HCT116 (cell line): Measurements from ENCODE around the gene GCN1. TPM values are rescaled to one million over a fixed set of nuclear protein-coding genes. Genes with fewer than 3 reads are reported as not detected.

Experiments used
- ATAC-seq: fragments of 200-7000 bp; cut with Tn5 transposase; 2 replicates; pipeline ENCODE4 v1.9.1; 2020; ENCODE audit warnings: mild to moderate bottlenecking, moderate library complexity
- BruUV-seq: library from RNA; stranded (reverse); fragments of 400-500 nt; replicated peaks from 2 replicates; lab custom pipeline; 2021; lab: Mats Ljungman, UMichigan
- CTCF ChIA-PET: fragments of 300-600 bp; sonication (Branson Sonifier 250); formaldehyde crosslinking; loops from one replicate; lab custom pipeline; 2021; ENCODE audit warnings: antibody characterized with exemption; lab: Charles Lee
- POLR2A ChIA-PET: fragments of 300-600, 350-600 bp; sonication (Branson Sonifier 250); formaldehyde crosslinking; loops from one replicate; lab custom pipeline; 2021; ENCODE audit warnings: antibody characterized with exemption; lab: Charles Lee
- RAD21 ChIA-PET, 2 experiments: fragments of 300-600 bp; sonication (Branson Sonifier 250); formaldehyde crosslinking; loops; one replicate each; lab custom pipeline; 2023; ENCODE audit warnings: low total read pairs in 2 of 2; ENCODE audit not compliant: uncharacterized antibody in 2 of 2, unreplicated experiment in 2 of 2, low non-redundant PET in 1 of 2; lab: Charles Lee
- DNase-seq: peaks from one replicate; pipeline ENCODE4 v3.0.0-alpha.2; 2010; ENCODE audit warnings: low read depth, low spot score
- H2AFZ ChIP-seq: fragments of 200-600 bp; shearing (Covaris generic), sonication (generic); 2 replicates; pipeline ENCODE4 v1.6.1; 2017; ENCODE audit warnings: low read depth, mixed run types, mixed read lengths, antibody characterized with exemption, low read length; ENCODE audit not compliant: poor library complexity, severe bottlenecking
- H3K27ac ChIP-seq: 2 replicates; pipeline ENCODE4 v1.5.1; 2012; ENCODE audit warnings: low read depth, low read length
- H3K27me3 ChIP-seq: fragments of 200-600 bp; sonication (generic); 2 replicates; pipeline ENCODE4 v1.6.1; 2016; ENCODE audit warnings: mixed run types, low read length, mixed read lengths; ENCODE audit not compliant: insufficient read depth
- H3K36me3 ChIP-seq, 2 experiments: fragments of 200-500 bp in 1 of 2; fragments of 200-600 bp in 1 of 2; sonication (Bioruptor generic) in 1 of 2; sonication (generic) in 1 of 2; 2 replicates each; pipeline versions ENCODE4 v1.5.1 to v1.6.1; 2014 to 2016; ENCODE audit warnings: low read length in 2 of 2, inconsistent platforms in 1 of 2, mixed read lengths in 1 of 2, mixed run types in 1 of 2; ENCODE audit not compliant: insufficient read depth in 2 of 2, control insufficient read depth in 1 of 2
- H3K4me1 ChIP-seq, 2 experiments: fragments of 200-600 bp in 1 of 2; sonication (generic) in 1 of 2; 2 replicates each; pipeline versions ENCODE4 v1.5.1 to v1.6.1; 2012 to 2017; ENCODE audit warnings: low read length in 2 of 2, inconsistent platforms in 1 of 2, mild to moderate bottlenecking in 1 of 2, mixed read lengths in 1 of 2, mixed run types in 1 of 2, moderate library complexity in 1 of 2; ENCODE audit not compliant: insufficient read depth in 2 of 2, control insufficient read depth in 1 of 2
- H3K4me2 ChIP-seq: fragments of 200-600 bp; sonication (generic); 2 replicates; pipeline ENCODE4 v1.6.1; 2017; ENCODE audit warnings: mixed run types, low read length, mixed read lengths
- H3K4me3 ChIP-seq, 2 experiments: fragments of 200-600 bp in 1 of 2; sonication (generic) in 1 of 2; replicated peaks in 1 of 2; 2 replicates each; pipeline ENCODE4 v1.5.1; 2011 to 2016; ENCODE audit warnings: low read length in 2 of 2, control low read depth in 1 of 2, low read depth in 1 of 2, mild to moderate bottlenecking in 1 of 2, mixed read lengths in 1 of 2, mixed run types in 1 of 2
- H3K79me2 ChIP-seq: fragments of 200-600 bp; sonication (generic); 2 replicates; pipeline ENCODE4 v1.6.1; 2017; ENCODE audit warnings: mild to moderate bottlenecking, mixed run types, low read length, moderate library complexity, mixed read lengths; ENCODE audit not compliant: insufficient read depth
- H3K9ac ChIP-seq: fragments of 200-600 bp; sonication (generic); 2 replicates; pipeline ENCODE4 v1.6.1; 2016; ENCODE audit warnings: low read length, mixed read lengths
- H3K9me2 ChIP-seq: fragments of 200-600 bp; sonication (generic), shearing (Covaris generic); 2 replicates; pipeline ENCODE4 v1.6.1; 2017; ENCODE audit warnings: mixed run types, mild to moderate bottlenecking, moderate library complexity; ENCODE audit not compliant: insufficient read depth
- H3K9me3 ChIP-seq, 2 experiments: fragments of 200-500 bp in 1 of 2; fragments of 200-600 bp in 1 of 2; sonication (Bioruptor generic) in 1 of 2; sonication (generic) in 1 of 2; 2 replicates each; pipeline ENCODE4 v1.6.1; 2014 to 2017; ENCODE audit warnings: low read length in 2 of 2, mixed read lengths in 2 of 2, inconsistent platforms in 1 of 2, low read depth in 1 of 2, mild to moderate bottlenecking in 1 of 2, mixed run types in 1 of 2, moderate library complexity in 1 of 2; ENCODE audit not compliant: control insufficient read depth in 1 of 2, insufficient read depth in 1 of 2
- H4K20me1 ChIP-seq: fragments of 200-600 bp; sonication (generic), shearing (Covaris generic); 2 replicates; pipeline ENCODE4 v1.6.1; 2017; ENCODE audit warnings: mixed run types, mild to moderate bottlenecking, moderate library complexity; ENCODE audit not compliant: insufficient read depth
- FOSL1 ChIP-seq: IDR thresholded peaks from 2 replicates; pipeline ENCODE4 v1.6.1; 2012; ENCODE audit warnings: low read depth
- JUND ChIP-seq: IDR thresholded peaks from 2 replicates; pipeline ENCODE4 v1.6.1; 2012
- POLR2AphosphoS5 ChIP-seq: IDR thresholded peaks from 2 replicates; pipeline ENCODE4 v1.6.1; 2011; ENCODE audit warnings: mild to moderate bottlenecking, low read depth, low read length, moderate library complexity
- RAD21 ChIP-seq: IDR thresholded peaks from 2 replicates; pipeline ENCODE4 v1.6.1; 2012; ENCODE audit warnings: low read depth, mild to moderate bottlenecking
- YY1 ChIP-seq: IDR thresholded peaks from 2 replicates; pipeline ENCODE4 v1.6.1; 2011; ENCODE audit warnings: low read length, low read depth, moderate library complexity, mild to moderate bottlenecking; ENCODE audit not compliant: insufficient replicate concordance; ENCODE audit errors: extremely low read depth
- ZNF274 ChIP-seq: fragments of 200-500 bp; sonication (Bioruptor generic); IDR thresholded peaks from 2 replicates; pipeline ENCODE4 v1.6.1; 2014; ENCODE audit warnings: mild to moderate bottlenecking, low read depth, low read length, inconsistent platforms
- intact Hi-C: fragments of 100-400 bp; cut with micrococcal nuclease; formaldehyde crosslinking; loops from 2 replicates; pipeline ENCODE4 v1.10.0; 2022
- total RNA-seq: library from RNA; stranded (reverse); gene quantifications from one replicate; pipeline ENCODE4 v1.2.1, GENCODE V29; 2021; ENCODE audit not compliant: unreplicated experiment
- TF ChIP-seq, protein P1 (sequence below), 3 experiments: fragments of 200-600 bp in 1 of 3; sonication (generic) in 1 of 3; IDR thresholded peaks in 2 of 3; conservative IDR thresholded peaks in 1 of 3; 2 replicates each; pipeline ENCODE4 v1.5.1; 2012 to 2017; ENCODE audit warnings: low read depth in 2 of 3, low read length in 2 of 3, antibody characterized with exemption in 1 of 3, borderline replicate concordance in 1 of 3, control low read depth in 1 of 3, mild to moderate bottlenecking in 1 of 3, mixed read lengths in 1 of 3, mixed run types in 1 of 3, moderate library complexity in 1 of 3; ENCODE audit not compliant: insufficient read depth in 1 of 3
- TF ChIP-seq, protein P2 (sequence below): IDR thresholded peaks from 2 replicates; pipeline ENCODE4 v1.6.1; 2012

The GCN1 gene
- total RNA-seq, 1 experiment from 2014 or later = 184 TPM

DNA sequence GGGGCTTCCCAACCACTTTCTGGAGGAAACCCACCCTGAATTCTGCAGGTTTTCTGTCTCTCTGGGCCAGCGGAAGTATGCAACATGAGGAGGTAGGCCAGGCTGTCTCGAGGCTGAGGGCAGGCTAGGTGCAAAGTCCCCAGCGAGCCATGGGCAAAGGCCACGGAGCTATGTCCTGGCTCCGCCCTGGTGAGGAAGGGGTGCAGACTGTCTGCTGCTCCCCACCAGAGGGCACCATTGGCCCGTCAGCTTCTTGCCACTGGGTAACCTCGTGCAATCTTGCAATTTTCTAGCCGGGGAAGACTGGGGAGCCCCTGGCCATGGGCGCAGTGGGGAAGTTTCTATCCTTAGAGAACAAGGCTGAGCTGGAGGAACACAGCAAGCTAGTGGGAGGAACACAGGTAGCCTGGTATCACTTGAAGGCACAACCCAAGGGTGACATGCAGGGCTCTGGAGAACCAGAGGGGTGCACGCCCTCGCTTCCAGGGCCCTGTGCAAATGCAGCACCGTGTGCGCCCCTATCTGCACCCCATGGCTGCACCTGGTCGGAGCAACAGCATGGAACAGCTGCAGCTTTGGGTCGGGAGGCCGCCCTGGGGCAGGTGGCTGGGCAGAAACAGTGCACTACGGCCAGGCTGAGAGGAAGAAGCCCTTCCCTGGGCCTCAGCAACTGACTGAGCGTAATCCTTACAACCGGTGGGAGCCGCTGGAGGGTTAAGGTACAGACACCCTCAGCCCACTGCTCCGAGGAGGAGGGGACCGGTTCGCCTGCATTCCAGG, 34.0 kb upstream of the GCN1 start:
- Histone ChIP-seq H3K4me2 (peak overlapping the region; percentile 95), H3K79me2 (peaks cover 95% of the 10 kb centered on the region), H3K9me3 (no peaks in the 10 kb centered on the region), H3K4me3 (peak overlapping the region; percentile 19 to 58), H4K20me1 (peaks cover 8% of the 10 kb centered on the region; the same call in 1 of the 2 replicates), H3K36me3 (peaks cover 6 to 33% of the 10 kb centered on the region in 2 experiments; a peak in 3 of 4 replicates), H2AFZ (no peak overlapping the region), H3K4me1 (peaks cover 55 to 85% of the 10 kb centered on the region in 2 experiments), H3K27me3 (no peaks in the 10 kb centered on the region), H3K9me2 (no peaks in the 10 kb centered on the region), H3K9ac (peak overlapping the region; percentile 87)
- BruUV-seq = no TSS peak
- ATAC-seq = peak; percentile 52
- intact Hi-C loops = loop anchor here (1.0 kb wide), 2 partner anchors 37 to 63 kb away; partner anchors contain the start of genes PXN and RNU4-2
- POLR2A ChIA-PET = interaction anchor here (1.1 to 8.9 kb wide), 6 partner anchors 9 to 63 kb away, joined by 4 to 394 read pairs (median 30); partner anchors contain the start of genes PXN, RNU4-1, RNU4-2 and RPLP0
- DNase-seq = no peak
- TF ChIP-seq ZNF274 (no peak), YY1 (peak; percentile 6), POLR2AphosphoS5 (peak; percentile 4; the same call in 1 of the 2 replicates), JUND (no peak), RAD21 (no peak), FOSL1 (no peak)
- TF ChIP-seq, protein P1, sequence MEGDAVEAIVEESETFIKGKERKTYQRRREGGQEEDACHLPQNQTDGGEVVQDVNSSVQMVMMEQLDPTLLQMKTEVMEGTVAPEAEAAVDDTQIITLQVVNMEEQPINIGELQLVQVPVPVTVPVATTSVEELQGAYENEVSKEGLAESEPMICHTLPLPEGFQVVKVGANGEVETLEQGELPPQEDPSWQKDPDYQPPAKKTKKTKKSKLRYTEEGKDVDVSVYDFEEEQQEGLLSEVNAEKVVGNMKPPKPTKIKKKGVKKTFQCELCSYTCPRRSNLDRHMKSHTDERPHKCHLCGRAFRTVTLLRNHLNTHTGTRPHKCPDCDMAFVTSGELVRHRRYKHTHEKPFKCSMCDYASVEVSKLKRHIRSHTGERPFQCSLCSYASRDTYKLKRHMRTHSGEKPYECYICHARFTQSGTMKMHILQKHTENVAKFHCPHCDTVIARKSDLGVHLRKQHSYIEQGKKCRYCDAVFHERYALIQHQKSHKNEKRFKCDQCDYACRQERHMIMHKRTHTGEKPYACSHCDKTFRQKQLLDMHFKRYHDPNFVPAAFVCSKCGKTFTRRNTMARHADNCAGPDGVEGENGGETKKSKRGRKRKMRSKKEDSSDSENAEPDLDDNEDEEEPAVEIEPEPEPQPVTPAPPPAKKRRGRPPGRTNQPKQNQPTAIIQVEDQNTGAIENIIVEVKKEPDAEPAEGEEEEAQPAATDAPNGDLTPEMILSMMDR (IDR thresholded peaks at IDR 0.05 in 2 of 3, conservative IDR thresholded peaks at IDR 0.05 in 1 of 3; ENCODE audit: borderline replicate concordance in 1 of 3, insufficient read depth in 1 of 3, low read depth in 2 of 3, low read length in 2 of 3) = peak in 2 of 3 experiments; percentile 89; a peak in 4 of 6 replicates
- TF ChIP-seq, protein P2, sequence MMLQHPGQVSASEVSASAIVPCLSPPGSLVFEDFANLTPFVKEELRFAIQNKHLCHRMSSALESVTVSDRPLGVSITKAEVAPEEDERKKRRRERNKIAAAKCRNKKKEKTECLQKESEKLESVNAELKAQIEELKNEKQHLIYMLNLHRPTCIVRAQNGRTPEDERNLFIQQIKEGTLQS = no peak
- TF ChIP-seq, all 23 proteins: peak for 3
- ChIA-PET RAD21 (interaction anchor here (0.7 to 5.4 kb wide), 8 partner anchors 21 to 63 kb away, joined by 3 to 62 read pairs (median 4); partner anchors contain the start of genes PXN (in 2 of the 2), RPLP0 (in 2 of the 2) and RNU4-2 (in 1 of the 2)), CTCF (interaction anchor here (0.7 to 8.1 kb wide), 16 partner anchors 10 to 99 kb away, joined by 3 to 181 read pairs (median 6); partner anchors contain the start of genes PLA2G1B, PXN, RNU4-1 and RNU4-2)
- H3K27ac ChIP-seq = peak overlapping the region; percentile 100
